Left ventricle myocardium superior (tissue), 1 donor: ENCODE results near the gene NFIC. TPM values are rescaled to one million over a fixed set of nuclear protein-coding genes. Genes with fewer than 3 reads are reported as not detected.

ENCODE experiments used
- total RNA-seq: library from RNA; stranded (reverse); fragmentation: NEBNext Ultra II Directional; extraction: Animal tissue kit (Norgen Biotek cat#: 25700); gene quantifications from one replicate; pipeline ENCODE4 v1.2.1, GENCODE V29; 2021
- donor health status: DM: no; HTN: yes; CAD: no; lungs with severe emphysema.

NFIC gene
- total RNA-seq, 1 donor from 2014 or later: 178 TPM

Other genes with a start within 250 kb of the NFIC start
- gene GNA15, start 230.6 kb upstream of the NFIC start, total RNA-seq: 2.1 TPM
- 1.0 TPM for gene S1PR4, start 187.8 kb upstream of the NFIC start, total RNA-seq
- gene NCLN, start 180.7 kb upstream of the NFIC start, total RNA-seq: 27.8 TPM
- not detected for gene CELF5, start 141.9 kb upstream of the NFIC start, total RNA-seq
- gene SMIM24, start 113.9 kb downstream of the NFIC start, total RNA-seq: not detected
- gene SMIM44, start 116.9 kb downstream of the NFIC start, total RNA-seq: not detected
- 11.0 TPM for gene DOHH, start 134.1 kb downstream of the NFIC start, total RNA-seq
- 19.2 TPM for gene FZR1, start 139.7 kb downstream of the NFIC start, total RNA-seq
- 0.40 TPM for gene TEKTIP1, start 172.6 kb downstream of the NFIC start, total RNA-seq
- gene MFSD12, start 191.0 kb downstream of the NFIC start, total RNA-seq: 21.8 TPM
- gene HMG20B, start 206.4 kb downstream of the NFIC start, total RNA-seq: 36.9 TPM
- gene GIPC3, start 218.9 kb downstream of the NFIC start, total RNA-seq: 1.9 TPM
- gene TBXA2R, start 240.3 kb downstream of the NFIC start, total RNA-seq: 2.0 TPM